NCI-H345 (cell line): ENCODE measurements around the gene MCHR1.
"Not testable (repeated sequence)": the region's sequence is repeated elsewhere in the genome, so short reads cannot be mapped to it uniquely, and the experiment has no call there.

Source experiments
- DNase-seq: peaks from one replicate; lab custom pipeline; 2025; lab: John Stamatoyannopoulos, UW

The MCHR1 gene

GRCh38 chr22:40655941-40656340, 23.3 kb upstream of the MCHR1 start:
- DNase-seq = not testable (repeated sequence)

GRCh38 chr22:40656651-40657050, 22.6 kb upstream of the MCHR1 start:
- DNase-seq = not testable (repeated sequence)

GRCh38 chr22:40659166-40659565, 20.1 kb upstream of the MCHR1 start:
- DNase-seq = no peak

GRCh38 chr22:40660730-40661129, 18.6 kb upstream of the MCHR1 start:
- DNase-seq = no peak

GRCh38 chr22:40661671-40662070, 17.6 kb upstream of the MCHR1 start:
- no peak for DNase-seq

- DNase-seq = no peak
Measured at GRCh38 chr22:40665312-40665711, 14.0 kb upstream of the MCHR1 start.

- DNase-seq = no peak
Measured at GRCh38 chr22:40666151-40666848, 13.0 kb upstream of the MCHR1 start.

GRCh38 chr22:40668611-40669411, 10.5 kb upstream of the MCHR1 start:
- DNase-seq = no peak

GRCh38 chr22:40670058-40670457, 9.2 kb upstream of the MCHR1 start:
- no peak for DNase-seq

- DNase-seq = no peak
Measured at GRCh38 chr22:40671369-40671768, 7.9 kb upstream of the MCHR1 start.

- DNase-seq = no peak
Measured at GRCh38 chr22:40671796-40672360, 7.4 kb upstream of the MCHR1 start.

- no peak for DNase-seq
Measured at GRCh38 chr22:40673017-40673416, 6.3 kb upstream of the MCHR1 start.

- no peak for DNase-seq
Measured at GRCh38 chr22:40674274-40674673, 5.0 kb upstream of the MCHR1 start.

- DNase-seq = not testable (repeated sequence)
Measured at GRCh38 chr22:40676166-40676565, 3.1 kb upstream of the MCHR1 start.

- no peak for DNase-seq
Measured at GRCh38 chr22:40676644-40677043, 2.6 kb upstream of the MCHR1 start.

GRCh38 chr22:40678493-40679248, 613 bp upstream of the MCHR1 start:
- no peak for DNase-seq

- no peak for DNase-seq
Measured at GRCh38 chr22:40679964-40680818, 907 bp downstream of the MCHR1 start.

GRCh38 chr22:40680819-40681183, 1.5 kb downstream of the MCHR1 start:
- DNase-seq = no peak

GRCh38 chr22:40681451-40681850, 2.2 kb downstream of the MCHR1 start:
- no peak for DNase-seq

- DNase-seq = no peak
Measured at GRCh38 chr22:40684728-40685127, 5.4 kb downstream of the MCHR1 start.

- no peak for DNase-seq
Measured at GRCh38 chr22:40685406-40685805, 6.1 kb downstream of the MCHR1 start.

GRCh38 chr22:40687706-40688105, 8.4 kb downstream of the MCHR1 start:
- no peak for DNase-seq
